ENCODE measurements around the gene OTOP2.
"Not testable (repeated sequence)": the region's sequence is repeated elsewhere in the genome, so short reads cannot be mapped to it uniquely, and the experiment has no call there.

OTOP2 gene

DNA sequence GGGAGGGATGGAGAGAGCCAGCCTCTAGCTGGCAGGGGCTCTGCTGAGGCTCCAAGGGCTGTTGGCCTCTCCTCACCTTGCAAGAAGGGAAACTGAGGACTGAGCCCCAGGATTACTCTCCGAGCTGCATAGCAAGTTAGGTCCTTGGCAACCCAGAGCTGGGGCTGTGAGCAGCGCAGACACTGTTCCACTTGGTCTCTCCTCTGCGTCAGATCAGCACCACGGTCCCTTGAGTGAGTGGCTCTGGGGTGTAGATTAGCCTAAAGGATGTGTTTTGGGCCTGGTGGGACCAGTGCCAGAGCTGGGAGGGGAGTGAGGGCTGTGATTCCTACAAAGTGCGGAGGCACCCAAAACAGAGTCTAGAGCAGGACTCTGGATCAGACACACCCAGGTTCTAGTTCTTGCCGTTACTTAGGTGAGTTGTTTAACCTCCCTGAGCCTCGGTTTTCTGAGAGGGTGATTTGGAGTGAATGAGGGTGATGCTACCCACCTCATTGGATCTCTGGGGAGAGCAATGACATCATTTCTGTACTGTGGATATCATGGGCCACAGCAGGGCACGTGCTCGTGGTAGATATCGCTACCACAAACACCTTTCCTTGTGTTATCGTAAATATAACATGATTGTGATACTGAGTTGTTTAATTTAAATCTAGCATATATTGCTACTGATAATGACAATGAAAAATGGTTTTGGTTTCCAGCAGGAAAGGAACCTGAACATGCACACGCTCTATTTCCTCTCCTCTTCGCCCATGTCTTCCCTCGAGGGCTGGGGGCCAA lies 22.5 kb upstream of the OTOP2 start:
- DNase-seq: no peak

DNA sequence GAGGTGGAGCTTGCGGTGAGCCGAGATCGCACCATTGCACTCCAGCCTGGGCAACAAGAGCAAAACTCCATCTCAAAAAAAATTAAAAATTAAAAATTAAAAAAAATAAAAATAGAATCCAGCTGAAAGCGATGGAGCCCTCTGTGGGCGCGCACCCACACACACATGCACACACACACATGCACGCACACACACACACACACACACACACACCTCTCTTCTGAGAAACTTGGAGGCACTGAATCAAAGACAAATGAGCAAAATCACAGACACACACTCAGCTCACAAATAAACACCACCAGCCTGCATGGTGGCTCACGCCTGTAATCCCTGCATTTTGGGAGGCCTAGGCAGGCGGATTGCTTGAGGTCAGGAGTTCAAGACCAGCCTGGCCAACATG lies 21.0 kb upstream of the OTOP2 start:
- no peak for DNase-seq

DNA sequence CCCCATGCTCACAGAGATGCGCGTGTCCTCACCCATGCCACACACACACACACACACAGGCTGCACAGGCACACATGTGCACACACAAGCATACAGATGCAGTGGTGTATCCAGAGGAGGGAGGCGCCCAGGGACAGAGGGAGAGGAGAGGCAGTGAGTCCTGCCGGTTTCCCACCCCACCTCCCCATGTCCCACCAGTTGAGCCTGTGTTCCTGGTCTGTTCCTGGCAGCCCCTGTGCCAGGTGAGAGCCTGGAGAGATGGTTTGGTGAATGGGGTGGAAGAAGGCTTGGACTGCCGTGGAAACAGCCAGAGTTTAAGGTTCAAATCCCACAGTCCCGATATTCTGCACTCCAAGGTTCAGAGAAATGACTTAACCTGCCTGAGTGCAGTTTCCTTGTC lies 20.4 kb upstream of the OTOP2 start:
- no peak for DNase-seq

DNA sequence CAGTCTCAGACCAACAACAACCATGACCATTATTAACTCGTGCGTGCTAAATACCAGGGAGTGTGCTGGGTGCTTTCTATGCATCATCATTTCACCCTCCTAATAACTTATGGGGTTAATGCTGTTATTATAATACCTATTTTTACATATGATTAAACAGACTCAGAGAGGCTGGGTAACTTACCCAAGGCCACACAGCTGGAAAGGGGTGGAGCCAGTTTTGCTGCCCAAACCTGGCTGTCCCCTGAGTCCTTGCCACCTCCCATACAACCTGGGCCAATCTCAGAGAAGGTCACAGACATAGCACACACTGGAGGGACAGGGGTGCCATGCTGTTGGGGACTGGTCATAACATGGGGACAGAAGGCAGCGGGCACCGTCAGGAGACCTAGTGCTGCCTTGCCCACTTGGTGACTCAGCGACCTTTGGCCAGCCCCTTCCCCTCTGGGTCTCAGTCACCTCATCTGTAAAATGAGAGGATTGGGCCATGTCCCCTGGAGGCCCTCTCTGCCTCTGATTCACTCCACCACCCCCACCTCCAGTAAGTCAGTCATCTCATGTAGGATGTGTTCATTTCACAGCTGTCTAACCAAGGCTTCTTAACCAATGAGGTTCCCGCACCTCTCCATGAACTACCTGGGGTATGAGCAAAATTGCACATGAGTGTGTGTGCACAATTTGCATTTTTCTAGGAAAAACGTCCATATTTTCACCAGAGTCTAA lies 19.2 kb upstream of the OTOP2 start:
- no peak for DNase-seq

DNA sequence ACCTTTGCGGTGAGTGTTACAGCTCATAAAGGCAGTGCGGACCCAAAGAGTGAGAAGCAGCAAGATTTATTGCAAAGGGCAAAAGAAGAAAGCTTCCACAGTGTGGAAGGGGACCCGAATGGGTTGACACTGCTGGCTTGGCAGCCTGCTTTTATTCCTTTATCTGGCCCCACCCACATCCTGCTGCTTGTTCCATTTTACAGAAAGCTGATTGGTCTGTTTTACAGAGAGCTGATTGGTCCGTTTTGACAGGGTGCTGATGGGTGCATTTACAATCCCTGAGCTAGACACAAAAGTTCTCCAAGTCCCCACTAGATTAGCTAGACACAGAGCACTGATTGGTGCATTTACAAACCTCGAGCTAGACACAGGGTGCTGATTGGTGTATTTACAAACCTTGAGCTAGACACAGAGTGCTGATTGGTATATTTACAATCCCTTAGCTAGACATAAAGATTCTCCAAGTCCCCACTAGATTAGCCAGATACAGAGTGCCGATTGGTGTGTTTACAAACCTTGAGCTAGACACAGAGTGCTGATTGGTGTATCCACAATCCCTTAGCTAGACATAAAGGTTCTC lies 17.8 kb upstream of the OTOP2 start:
- not testable (repeated sequence) for DNase-seq

DNA sequence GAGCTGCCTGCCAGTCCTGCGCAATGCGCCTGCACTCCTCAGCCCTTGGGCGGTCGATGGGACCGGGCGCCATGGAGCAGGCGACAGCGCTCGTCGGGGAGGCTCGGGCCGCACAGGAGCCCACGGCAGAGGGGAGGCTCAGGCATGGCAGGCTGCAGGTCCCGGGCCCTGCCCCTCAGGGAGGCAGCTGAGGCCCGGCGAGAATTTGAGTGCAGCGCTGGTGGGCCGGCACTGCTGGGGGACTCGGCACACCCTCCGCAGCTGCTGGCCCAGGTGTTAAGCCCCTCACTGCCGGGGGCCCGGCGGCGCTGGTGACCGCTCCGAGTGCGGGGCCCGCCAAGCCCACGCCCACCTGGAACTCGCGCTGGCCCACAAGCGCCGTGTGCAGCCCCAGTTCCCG lies 17.1 kb upstream of the OTOP2 start:
- DNase-seq: no peak

DNA sequence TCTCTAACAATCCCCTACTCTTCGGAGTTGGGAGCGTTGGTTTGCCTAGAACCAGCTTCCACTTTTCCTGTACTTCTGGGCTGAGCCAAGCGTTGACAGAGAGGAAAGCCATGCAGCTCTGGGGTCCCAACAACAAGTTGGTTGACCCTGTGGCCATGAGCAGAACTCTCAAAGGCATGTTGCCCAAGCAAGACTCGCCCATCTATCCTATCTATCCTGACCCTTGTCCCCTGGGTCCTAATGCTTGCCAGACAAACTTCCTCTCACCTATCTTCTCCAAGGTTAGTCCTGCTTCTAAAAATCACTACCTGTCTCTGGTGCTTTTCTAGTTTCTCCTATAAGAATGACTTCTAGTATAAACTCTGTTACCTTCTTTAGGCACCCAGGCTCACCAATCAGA lies 15.0 kb upstream of the OTOP2 start:
- not testable (repeated sequence) for DNase-seq

DNA sequence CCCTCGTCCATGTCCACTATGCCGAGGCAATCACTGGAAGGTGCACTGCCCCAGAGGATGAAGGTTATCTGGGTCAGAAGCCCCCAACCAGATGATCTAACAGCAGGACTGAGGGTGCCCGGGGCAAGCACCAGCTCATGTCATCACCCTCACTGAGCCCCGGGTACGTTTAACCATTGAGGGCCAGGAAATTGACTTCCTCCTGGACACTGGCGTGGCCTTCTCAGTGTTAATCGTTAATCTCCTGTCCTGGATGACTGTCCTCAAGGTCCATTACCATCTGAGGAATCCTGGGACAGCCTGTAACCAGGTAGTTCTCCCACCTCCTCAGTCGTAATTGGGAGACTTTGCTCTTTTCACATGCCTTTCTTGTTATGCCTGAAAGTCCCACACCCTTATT lies 12.7 kb upstream of the OTOP2 start:
- DNase-seq: not testable (repeated sequence)

DNA sequence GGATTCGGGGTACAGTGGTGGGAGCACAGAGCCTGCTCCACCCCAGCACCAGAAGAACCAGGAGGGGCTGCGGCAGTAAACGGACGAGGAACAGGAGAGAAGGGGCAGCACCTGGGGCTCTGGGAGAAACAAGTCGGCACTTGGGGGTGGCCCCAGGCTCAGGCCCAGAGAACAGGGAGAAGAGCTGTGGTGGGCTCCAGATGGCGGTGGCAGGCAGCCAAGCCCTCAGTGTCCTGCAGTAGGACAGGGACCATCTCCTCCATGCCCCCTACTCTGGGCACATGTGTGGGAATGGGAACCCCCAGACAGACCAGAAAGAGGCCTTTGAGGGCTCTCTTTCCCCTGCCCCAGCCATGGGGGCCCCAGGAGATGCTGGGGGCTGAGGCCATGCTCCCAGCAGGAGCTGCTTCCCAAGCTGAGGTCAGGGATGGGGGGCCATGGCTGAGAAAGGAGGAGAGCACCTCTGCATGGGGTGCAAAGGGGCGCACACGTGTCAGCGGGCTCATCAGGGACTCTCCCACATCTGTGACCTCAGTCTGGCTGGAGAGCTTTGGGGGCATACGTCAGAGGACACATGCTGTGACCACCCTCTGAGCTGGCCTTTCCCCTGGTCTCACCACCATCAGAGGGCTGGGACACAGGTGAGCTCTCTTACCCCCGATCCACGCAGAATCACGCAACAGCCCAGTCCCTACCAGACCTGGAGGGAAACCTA lies 7.8 kb upstream of the OTOP2 start:
- no peak for DNase-seq

DNA sequence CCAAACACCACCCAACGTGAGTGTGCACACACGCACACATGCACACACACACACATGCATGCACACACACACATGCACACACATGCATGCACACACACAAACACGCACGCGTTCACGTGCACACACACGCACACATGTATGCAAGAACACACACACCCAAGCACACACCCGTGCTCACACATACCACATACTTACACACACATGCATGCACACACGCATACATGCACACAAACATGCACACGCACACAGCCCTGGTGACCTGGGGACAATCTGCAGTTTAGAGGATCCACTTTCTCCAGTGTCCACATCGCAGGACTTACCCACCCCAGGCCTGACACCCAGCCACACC lies 7.2 kb upstream of the OTOP2 start:
- no peak for DNase-seq

DNA sequence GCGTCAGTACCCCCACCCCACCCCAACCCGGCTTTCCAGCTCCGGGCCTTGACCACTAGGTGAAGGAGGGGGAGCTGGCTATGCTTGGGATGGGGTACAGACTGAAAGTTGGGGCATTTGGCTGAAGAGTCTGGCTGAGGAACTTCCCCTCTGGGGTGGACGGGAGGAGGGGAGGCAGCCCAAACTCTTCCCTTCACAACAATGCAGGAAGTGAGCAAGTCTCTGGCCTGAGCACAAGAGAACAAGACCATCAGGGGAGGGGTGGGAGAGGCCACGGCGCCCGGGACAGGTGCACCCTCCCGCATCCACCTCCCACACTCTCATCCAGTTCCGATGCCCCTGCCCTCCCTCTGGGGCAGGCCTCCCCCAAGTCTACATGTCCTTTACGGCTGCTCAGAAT lies 6.6 kb upstream of the OTOP2 start:
- no peak for DNase-seq

DNA sequence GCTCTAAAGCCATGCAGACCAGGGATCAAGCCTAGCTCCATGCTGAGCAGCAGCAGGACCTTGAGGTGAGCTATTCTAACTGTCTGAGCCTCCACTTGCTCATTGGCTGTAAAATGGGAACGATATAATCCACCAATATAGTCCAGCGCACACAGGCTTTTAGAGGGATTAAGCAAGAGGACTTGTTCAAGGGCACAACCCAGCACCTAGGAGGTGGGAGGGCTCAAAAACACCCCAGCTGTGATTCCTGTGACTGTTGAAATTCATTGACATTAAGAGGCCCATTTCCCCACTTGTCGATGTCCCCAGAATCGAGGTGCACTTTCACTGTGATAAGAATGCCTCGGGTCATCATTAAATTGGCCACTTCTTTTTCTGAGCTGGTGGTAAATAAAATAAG lies 5.2 kb upstream of the OTOP2 start:
- DNase-seq: no peak

DNA sequence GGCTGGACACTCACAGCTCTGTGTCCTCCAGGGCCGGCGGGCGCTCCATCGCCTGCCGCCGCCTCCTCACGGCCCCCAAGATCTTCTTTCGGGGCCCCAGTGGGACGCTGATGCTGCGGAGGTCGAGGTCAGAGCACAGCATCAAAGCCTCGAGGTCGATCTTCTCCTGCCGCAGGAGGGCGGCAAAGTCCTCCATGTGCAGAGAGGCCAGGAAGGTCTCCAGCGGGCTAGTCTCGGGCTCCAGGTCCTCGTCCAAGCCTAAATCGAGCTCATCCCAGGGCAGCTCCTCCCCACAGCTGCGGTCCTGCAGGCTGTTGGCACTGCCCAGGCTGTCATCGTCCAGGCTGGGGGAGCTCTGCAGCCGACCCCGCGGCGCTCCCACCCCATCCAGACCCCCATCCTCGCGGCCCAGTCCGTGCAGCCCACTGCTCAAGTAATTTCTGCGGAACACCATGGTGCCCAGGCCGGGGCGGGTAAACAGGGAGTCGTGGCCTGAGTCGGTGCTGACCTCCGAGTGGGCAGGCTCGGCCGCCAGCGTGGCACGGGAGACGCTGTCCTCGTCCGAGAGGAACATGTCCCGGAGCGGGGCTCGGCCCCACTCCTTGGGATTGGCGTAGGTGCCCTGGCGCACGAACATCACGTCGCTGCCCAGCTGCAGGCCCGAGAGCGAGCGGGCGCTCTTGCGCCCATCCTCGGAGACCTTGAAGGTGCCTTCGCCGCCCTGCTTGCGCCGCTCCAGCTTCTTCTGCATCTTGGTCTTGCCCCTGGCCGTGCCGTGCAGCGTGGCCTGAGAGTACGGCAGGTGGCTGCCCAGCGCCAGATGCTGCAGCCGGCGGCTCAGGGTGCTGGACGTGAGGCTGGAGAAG lies 4.4 kb upstream of the OTOP2 start:
- DNase-seq: no peak

DNA sequence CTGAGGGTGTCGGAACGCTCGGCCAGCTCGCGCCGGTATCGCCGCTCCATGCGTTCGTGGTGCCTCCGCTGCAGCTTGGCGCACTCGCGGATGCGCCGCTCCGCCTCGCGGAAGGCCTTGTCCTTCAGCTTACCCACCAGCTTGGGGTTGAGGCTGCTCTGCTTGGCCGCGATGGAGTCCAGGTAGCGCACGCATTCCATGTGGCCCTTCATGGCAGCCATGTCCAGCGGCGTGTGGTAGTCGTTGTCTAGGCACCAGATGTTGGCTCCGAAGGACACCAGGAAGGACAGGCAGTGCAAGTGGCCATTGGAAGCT lies 3.8 kb upstream of the OTOP2 start:
- DNase-seq: no peak

DNA sequence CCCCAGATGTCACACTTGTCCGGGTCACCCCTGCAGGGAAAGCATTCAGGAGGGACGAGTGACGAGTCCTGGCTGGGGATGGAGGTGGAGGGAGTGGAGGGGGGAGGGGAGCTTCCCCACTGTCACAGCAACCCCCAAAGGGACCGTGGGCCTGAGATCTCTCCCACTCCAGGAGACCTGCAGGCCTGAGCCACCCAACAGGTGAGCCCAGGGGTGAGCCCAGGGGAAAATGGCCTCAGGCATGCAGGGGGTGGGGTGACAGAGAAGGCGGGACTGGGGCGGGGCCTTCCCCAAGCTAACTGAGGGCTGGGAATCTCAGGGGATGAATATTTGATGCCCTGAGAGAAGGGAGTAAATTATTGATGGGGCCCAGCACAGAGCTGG lies 3.4 kb upstream of the OTOP2 start:
- DNase-seq: no peak

DNA sequence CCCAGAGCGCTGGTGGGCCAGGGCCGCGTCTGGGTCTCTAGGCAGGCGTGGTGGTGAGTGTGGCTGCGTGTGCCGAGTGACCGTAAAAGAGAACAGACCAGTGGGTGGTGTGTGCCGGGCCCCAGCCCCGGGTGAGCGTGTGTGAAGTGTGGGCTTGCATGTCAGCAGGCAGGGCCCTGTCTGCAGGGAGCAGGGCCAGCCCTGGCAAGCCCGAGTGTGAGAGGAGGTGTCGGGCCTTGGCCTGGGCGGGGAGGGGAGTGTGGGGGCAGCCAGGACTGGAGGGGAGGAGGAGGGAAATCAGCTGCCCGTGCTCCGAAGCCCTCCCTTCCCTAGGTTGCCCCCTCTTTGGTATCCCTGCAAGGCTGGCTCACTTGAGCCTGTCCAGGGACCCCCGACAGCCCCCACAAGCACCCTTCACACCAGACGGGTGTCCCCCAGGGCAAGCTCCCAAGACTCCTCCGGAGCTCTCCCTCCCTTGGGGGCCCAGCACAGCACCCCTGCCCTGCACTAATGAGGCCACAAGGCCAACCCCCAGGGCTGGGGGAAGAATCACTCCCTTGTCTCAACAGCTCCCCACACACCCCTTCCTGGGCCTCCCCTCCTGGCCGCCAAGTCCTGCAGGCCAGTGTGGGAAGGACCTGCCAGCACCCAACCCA lies 2.9 kb upstream of the OTOP2 start:
- DNase-seq: no peak

DNA sequence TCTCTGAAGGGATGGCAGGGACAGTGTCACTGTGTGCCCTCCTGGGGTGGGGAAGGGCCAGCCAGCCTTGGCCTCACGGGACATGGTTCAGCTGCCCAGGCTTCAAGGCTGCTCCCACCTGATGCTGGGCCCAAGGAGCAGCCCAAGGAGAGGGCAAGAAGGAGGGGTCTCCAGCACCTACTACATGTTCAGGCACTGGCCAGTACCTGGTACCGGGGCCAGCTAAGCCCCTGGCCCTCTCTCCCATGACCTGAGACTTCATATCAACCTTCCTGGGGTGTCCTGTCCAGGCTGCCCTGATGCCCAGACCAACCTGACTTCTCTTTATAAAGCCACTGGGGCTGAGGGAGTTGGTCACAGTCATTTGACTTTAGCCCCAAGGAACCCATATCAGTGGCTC lies 2.3 kb upstream of the OTOP2 start:
- no peak for DNase-seq

DNA sequence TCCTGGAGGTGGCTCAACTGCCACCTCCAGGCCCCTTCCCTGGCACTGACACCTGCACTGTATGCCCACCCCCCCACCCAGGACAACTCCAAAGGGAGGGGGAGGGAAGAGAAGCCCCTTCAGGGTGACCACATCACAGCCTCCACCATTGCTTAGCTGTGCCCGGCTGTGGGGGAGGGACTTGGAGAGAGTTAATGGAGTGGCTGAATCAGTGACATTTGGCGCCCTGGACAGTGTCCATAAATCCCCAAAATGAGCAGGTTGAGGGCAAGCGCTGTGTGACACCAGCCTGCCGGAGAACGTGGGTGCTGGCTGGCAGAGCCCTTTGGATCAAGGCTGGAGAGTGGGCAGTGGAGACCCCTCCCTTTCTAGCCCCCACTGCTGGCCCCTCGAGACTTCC lies 1.9 kb upstream of the OTOP2 start:
- DNase-seq: no peak

DNA sequence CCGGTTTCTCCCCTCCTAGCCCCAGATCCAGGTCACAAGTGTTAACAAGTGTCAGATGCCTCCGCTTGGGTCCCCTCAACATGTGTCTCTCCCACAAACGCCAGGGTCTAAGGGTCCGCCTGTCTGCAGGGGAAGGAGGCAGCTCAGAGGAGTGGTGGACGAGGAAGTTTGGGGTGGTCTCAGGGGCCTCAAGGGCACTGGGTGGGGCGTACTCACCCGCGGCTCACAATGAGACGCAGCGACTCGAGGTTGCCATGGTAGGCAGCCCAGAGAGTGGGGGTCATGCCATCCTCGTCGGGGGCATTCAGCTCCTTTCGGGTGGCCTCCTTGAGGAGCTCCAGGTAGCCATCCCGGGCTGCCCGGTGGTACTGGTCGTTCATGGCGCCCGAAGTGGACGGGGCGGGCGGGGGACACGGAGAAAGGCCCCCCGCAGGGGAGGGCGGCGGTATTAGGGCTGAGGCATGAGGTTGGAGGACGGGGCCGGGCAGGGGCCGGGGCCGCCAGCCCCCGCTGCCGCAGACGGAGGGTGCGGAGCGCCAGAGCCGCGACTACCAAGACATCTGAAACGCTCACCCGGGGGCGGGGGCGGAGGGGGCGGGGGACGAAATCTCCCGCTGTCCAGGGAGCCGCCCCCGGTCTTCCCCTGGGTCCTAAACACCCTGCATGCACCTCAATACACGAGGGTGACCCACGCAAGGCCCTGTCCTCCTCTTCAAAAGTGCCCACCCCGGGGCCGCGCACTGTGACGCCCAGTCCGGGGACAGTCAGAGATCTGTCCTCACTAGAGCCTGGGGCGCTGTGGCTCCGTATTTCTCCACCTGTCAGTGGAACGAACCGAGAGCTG lies 1.2 kb upstream of the OTOP2 start, which contains the start of gene USH1G:
Gene USH1G (minus strand): TSS at position 562 of the 844 bp plus-strand sequence. CDS start 182 bp downstream, at position 380.
- no peak for DNase-seq

DNA sequence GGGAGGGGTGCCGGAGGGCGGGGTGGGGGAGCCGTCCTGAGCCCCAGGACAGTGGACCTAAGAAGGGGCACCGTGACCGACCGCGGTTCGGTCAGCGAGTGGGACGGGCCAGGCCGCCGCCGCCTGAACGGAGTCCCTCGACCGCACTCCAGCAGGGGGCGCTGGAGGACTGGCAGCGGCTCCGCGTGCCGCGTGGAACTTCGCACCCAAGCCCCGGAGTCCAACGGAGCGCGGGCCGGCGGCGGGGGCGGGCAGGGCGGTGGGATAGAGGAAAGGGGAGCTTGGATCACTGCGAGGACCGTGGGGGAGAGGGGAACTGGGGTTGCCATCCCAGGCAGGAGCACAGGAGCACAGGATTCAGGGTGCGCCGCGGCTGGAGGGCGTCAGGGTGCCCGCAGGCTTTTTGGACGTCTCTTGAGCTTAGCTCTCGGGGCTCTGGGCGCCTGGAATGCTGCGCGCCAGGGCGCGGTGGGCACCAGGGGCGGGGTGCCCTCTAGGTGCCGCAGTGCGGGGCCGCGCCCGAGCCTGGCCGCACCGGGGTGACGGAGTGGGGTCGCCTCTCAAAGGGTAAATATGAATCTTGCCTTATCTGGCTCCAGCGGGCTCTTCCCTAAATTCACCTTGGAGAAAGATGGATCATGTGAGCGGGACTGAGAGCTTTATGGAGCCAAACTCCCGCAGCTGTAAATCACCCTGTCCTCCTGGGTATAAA lies 379 bp upstream of the OTOP2 start:
- DNase-seq: peak; percentile 59

DNA sequence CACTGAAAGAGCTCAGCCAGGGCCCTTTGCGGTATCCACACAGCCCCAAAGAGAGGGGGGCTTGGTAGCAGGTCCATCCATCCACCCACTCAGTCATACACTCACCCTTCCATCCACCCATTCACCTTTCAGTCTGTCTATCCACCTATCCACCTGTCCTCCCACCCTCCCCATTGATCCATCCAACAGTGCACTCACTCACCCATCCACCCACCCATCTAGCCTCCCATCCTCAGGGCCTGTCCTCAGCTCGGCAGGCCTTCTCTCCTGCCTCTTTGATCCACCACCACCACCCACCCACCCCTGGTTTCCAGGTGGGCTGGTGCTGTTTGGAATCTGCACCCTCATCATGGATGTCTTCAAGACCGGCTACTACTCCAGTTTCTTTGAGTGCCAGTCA lies 1.2 kb downstream of the OTOP2 start:
- DNase-seq: no peak
